Measurements from ENCODE around the gene PAIP1.
"Not testable (repeated sequence)": the region's sequence is repeated elsewhere in the genome, so short reads cannot be mapped to it uniquely, and the experiment has no call there.

PAIP1 gene

DNA sequence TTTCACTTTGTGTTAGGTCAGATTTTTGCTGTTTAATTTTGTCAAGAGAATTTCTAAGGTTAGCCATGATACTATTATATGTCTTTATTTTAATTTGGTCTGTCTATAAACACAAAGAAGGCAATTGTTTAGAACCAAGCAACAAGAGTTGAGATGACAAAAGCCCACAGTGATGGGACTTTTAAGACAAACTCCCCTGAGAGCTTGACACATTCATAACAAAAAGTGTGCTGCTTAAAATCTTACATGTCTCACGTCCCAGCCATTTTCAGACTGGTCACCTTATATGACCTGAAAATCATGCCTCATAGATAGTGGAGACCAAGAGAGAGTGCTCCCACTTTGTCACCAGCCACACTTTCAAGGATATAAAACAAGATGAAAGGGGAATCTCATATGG, 24.5 kb upstream of the PAIP1 start:
- no peak for DNase-seq
- Histone ChIP-seq H3K4me3 (no peak overlapping the region), H3K36me3 (peaks cover 0 to 5% (median 0%) of the 10 kb centered on the region in 3 donors), H3K9me3 (no peaks in the 10 kb centered on the region), H3K27me3 (no peaks in the 10 kb centered on the region), H3K27ac (no peak overlapping the region), H3K4me1 (no peaks in the 10 kb centered on the region)
- TF ChIP-seq, protein P1, sequence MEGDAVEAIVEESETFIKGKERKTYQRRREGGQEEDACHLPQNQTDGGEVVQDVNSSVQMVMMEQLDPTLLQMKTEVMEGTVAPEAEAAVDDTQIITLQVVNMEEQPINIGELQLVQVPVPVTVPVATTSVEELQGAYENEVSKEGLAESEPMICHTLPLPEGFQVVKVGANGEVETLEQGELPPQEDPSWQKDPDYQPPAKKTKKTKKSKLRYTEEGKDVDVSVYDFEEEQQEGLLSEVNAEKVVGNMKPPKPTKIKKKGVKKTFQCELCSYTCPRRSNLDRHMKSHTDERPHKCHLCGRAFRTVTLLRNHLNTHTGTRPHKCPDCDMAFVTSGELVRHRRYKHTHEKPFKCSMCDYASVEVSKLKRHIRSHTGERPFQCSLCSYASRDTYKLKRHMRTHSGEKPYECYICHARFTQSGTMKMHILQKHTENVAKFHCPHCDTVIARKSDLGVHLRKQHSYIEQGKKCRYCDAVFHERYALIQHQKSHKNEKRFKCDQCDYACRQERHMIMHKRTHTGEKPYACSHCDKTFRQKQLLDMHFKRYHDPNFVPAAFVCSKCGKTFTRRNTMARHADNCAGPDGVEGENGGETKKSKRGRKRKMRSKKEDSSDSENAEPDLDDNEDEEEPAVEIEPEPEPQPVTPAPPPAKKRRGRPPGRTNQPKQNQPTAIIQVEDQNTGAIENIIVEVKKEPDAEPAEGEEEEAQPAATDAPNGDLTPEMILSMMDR (IDR thresholded peaks at IDR 0.05): no peak
- intact Hi-C loops (cut with DNase I; ENCODE audit: low total_unique reads): no loop called here

DNA sequence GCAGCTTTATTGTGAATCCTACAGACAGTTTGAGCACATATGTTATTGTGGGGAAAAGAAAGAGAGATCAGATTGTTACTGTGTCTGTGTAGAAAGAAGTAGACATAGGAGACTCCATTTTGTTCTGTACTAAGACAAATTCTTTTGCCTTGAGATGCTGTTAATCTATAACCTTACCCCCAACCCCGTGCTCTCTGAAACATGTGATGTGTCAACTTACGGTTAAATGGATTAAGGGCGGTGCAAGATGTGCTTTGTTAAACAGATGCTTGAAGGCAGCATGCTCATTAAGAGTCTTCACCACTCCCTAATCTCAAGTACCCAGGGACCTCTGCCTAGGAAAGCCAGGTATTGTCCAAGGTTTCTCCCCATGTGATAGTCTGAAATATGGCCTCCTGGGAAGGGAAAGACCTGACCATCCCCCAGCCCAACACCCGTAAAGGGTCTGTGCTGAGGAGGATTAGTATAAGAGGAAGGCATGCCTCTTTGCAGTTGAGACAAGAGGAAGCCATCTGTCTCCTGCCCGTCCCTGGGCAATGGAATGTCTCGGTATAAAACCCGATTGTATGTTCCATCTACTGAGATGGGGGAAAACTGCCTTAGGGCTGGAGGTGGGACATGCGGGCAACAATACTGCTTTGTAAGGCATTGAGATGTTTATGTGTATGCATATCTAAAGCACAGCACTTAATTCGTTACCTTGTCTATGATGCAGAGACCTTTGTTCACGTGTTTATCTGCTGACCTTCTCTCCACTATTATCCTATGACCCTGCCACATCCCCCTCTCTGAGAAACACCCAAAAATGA, 23.7 kb upstream of the PAIP1 start:
- H3K9me3 ChIP-seq; H3K4me1 ChIP-seq; H3K36me3 ChIP-seq; H3K27me3 ChIP-seq; intact Hi-C loops (cut with DNase I; ENCODE audit: low total_unique reads); DNase-seq; H3K27ac ChIP-seq; H3K4me3 ChIP-seq: not testable (repeated sequence)

DNA sequence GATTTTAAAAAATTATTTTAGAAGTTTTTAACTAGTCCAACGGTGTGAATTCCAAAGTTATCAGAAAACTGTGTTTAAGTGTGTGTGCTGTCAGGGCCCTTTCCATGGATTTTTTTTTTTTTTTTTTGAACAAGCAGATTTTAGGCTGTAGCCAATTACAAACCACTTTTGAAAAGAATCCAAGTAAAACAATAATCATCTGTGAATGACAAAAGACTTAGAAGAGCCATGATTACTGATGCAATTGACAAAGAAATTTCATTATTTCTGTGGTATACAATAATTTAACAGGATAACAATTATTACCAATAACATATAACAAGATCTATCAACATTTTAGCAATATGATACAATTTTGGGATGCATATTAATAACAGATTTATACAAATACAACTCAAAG, 16.2 kb upstream of the PAIP1 start:
- intact Hi-C loops (cut with DNase I; ENCODE audit: low total_unique reads): no loop called here
- Histone ChIP-seq H3K27ac (peak overlapping the region in 1 of 2 donors; percentile 66), H3K36me3 (no peaks in the 10 kb centered on the region), H3K4me3 (no peak overlapping the region), H3K4me1 (peaks cover 0 to 19% (median 4%) of the 10 kb centered on the region in 4 donors), H3K27me3 (no peaks in the 10 kb centered on the region), H3K9me3 (no peaks in the 10 kb centered on the region)
- no peak for DNase-seq
- TF ChIP-seq, protein P1 (IDR thresholded peaks at IDR 0.05): no peak

DNA sequence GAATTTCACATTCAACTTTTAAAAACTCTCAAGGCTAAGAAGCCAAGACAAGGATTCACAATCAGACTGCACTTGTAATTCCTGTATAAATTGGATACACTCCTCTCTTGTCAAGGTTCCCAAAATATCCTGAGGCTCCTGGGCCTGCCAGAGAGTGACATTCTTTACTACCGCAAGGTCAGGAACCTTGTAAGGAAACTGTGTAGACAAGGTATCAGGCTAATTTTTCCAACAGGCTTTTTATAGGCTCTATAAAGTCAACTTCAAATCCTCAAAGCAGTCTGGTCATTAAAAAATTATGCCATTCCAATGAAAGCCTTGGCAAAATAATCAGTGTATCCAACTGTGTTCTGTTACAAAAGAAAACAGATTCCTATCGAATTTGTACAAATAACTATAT, 15.5 kb upstream of the PAIP1 start:
- H3K27me3 ChIP-seq: no peaks in the 10 kb centered on the region
- peak overlapping the region in 1 of 2 donors; percentile 66 for H3K27ac ChIP-seq
- TF ChIP-seq, protein P1 (IDR thresholded peaks at IDR 0.05): no peak
- peaks cover 0 to 19% (median 4%) of the 10 kb centered on the region in 4 donors for H3K4me1 ChIP-seq
- intact Hi-C loops (cut with DNase I; ENCODE audit: low total_unique reads): no loop called here
- no peak for DNase-seq
- no peak overlapping the region for H3K4me3 ChIP-seq
- no peaks in the 10 kb centered on the region for H3K9me3 ChIP-seq
- H3K36me3 ChIP-seq: no peaks in the 10 kb centered on the region

DNA sequence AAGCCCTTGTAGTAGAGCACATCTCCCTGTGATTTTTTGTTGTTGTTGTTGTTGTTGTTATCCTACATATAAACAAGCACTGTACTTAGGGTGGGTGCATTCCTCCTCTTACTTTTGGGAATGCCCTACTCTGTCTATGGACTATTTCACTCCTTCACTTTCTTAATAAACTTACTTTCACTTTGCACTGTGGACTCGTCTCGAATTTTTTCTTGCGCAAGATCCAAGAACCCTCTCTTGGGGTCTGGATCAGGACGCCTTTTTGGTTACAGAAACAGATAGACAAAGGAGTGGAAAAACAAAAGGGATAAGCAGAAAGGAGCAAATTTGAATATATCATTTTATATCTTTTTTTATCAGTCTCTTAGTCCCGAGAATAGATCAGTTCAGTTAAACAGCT, 14.4 kb upstream of the PAIP1 start:
- H3K27me3 ChIP-seq: no peaks in the 10 kb centered on the region
- TF ChIP-seq, protein P1 (IDR thresholded peaks at IDR 0.05): no peak
- no peaks in the 10 kb centered on the region for H3K36me3 ChIP-seq
- H3K9me3 ChIP-seq: no peaks in the 10 kb centered on the region
- H3K4me1 ChIP-seq: peaks cover 0 to 19% (median 4%) of the 10 kb centered on the region in 4 donors
- no peak for DNase-seq
- peak overlapping the region; percentile 32 for H3K4me3 ChIP-seq
- peak overlapping the region; percentile 50 to 66 for H3K27ac ChIP-seq
- intact Hi-C loops (cut with DNase I; ENCODE audit: low total_unique reads): no loop called here

DNA sequence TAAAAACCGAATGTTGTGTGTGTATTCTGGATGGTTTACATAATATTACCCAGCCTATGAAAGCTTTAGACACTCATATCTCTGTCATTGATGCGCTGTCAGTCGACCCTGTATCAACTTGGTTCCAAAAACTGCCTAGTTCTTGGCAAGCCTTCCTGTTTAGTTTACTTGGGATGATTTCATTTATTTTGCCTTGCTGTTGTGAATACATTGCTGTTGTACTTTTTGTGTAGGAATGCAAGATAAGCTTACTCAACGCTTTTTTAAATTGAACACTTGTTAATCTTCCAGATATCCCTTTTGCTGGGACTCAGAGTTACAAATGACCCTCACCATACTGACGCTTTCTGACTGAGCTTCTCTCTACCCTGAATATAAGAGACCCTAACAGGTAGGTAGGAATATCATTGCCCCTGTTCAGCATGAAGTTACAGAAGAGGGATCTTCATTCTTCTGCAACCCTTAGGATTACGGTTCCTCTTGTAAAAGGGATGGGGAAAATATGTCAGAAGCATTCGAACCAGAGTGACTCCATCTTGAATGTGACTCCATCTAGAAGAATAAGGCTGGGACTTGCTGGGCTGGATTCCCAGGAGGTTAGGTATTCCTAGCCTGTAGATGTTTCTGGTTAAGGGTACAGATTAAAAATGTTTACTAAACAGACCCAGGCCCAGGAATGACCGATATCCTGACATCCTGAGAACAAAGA, 13.7 kb upstream of the PAIP1 start:
- no peaks in the 10 kb centered on the region for H3K27me3 ChIP-seq
- peak overlapping the region; percentile 50 to 66 for H3K27ac ChIP-seq
- peak overlapping the region; percentile 32 for H3K4me3 ChIP-seq
- peaks cover 0 to 19% (median 4%) of the 10 kb centered on the region in 4 donors for H3K4me1 ChIP-seq
- no peak for DNase-seq
- no peaks in the 10 kb centered on the region for H3K9me3 ChIP-seq
- intact Hi-C loops (cut with DNase I; ENCODE audit: low total_unique reads): no loop called here
- TF ChIP-seq, protein P1 (IDR thresholded peaks at IDR 0.05): no peak
- no peaks in the 10 kb centered on the region for H3K36me3 ChIP-seq
